Measurements from ENCODE around the gene TSPAN9.

The TSPAN9 gene

DNA sequence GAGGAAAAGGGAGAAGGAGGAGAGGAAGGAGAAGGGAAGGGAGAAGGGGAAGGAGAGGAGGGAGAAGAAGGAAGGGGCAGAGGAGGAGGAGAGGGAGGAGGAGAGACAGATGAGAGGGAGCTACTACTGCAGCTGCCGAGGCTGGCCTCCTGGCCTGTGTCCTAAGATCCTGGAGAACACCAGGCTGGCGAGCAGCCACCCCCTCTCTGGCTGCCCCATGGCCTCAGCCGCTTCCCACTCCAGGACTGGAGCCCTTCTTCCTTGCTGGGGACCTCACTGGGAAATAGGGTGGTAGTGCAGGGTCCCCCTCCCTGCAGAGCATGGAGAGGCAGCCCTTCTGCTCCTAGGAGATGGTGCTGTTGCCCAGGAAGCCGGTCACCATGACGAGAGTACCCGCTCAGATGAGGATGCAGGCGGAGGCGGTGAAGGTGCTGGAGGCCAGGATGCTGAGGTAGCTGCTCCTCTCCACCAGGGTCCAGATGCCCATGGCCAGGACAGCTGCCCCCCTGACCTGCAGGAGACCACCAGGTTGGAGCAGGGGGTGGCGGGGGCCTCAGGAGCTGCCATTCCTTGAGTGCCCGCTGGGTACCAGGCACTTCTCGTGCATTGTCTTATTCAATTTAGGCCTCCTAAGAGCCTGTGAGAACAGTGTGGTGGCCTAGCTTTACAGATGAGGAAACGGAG, 246.0 kb downstream of the TSPAN9 start:
- Mint-ChIP-seq H3K27me3 (no peaks in the 10 kb centered on the region), H3K9me3 (no peaks in the 10 kb centered on the region), H3K4me3 (no peak overlapping the region), H3K36me3 (ENCODE audit: low read depth) (no peaks in the 10 kb centered on the region), H3K27ac (no peak overlapping the region), H3K4me1 (ENCODE audit: low read depth) (no peaks in the 10 kb centered on the region)

DNA sequence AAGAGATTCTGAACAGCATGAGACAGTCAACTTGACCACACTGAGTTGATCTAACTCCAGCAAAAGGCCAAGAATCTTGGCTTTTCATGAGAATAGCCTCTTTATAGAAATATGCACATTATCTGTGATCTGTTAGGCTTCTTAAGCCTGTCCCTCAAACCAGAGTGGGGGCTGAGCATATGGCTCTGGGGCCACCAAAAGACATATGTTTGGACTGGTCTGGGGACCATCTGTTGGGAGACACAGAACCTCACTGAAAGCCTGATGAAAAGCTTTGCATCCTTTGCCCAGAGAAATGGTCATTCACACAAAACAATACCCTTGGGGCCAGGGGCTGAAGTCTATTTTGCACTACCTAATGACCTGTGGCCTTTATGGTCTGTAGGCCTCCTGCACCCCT, 248.6 kb downstream of the TSPAN9 start:
- Mint-ChIP-seq H3K27ac (no peak overlapping the region), H3K36me3 (ENCODE audit: low read depth) (no peaks in the 10 kb centered on the region), H3K27me3 (no peaks in the 10 kb centered on the region), H3K4me3 (no peak overlapping the region), H3K4me1 (ENCODE audit: low read depth) (no peaks in the 10 kb centered on the region), H3K9me3 (no peaks in the 10 kb centered on the region)

DNA sequence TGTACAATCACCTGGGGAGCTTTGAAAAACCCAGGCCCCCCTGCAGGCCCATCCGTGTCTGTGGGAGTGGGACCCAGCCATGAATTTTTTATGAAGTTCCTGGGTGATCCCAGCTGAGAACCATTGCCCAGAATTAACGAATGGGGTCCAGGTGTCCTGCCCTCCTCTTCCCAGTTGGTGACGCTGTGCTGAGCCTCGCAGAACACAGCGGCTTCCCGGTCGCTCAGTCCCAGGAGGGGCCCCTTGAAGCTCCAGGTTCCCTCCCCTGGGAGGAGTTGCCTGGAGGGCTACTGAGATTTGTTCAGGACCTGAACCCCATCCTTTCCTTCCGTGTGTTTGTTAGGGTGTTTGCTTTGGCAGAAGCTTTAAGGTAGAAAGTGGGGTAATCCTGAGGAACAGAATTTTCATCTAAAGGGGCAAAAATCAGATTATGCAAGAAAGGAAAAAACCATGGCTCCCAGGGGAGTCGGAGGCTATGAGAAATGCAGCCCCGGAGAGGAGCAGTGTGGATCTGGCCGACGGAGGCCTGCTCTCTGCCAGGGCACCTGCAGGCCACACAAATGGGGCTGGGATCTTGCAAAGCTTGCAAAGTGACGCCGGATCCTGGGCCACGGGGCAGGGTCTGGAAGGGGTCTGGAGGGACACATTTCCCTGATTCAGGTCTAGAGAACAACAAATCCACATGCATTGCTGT, 249.1 kb downstream of the TSPAN9 start:
- Mint-ChIP-seq H3K4me1 (ENCODE audit: low read depth) (no peaks in the 10 kb centered on the region), H3K27me3 (no peaks in the 10 kb centered on the region), H3K4me3 (no peak overlapping the region), H3K9me3 (no peaks in the 10 kb centered on the region), H3K36me3 (ENCODE audit: low read depth) (no peaks in the 10 kb centered on the region), H3K27ac (no peak overlapping the region)

DNA sequence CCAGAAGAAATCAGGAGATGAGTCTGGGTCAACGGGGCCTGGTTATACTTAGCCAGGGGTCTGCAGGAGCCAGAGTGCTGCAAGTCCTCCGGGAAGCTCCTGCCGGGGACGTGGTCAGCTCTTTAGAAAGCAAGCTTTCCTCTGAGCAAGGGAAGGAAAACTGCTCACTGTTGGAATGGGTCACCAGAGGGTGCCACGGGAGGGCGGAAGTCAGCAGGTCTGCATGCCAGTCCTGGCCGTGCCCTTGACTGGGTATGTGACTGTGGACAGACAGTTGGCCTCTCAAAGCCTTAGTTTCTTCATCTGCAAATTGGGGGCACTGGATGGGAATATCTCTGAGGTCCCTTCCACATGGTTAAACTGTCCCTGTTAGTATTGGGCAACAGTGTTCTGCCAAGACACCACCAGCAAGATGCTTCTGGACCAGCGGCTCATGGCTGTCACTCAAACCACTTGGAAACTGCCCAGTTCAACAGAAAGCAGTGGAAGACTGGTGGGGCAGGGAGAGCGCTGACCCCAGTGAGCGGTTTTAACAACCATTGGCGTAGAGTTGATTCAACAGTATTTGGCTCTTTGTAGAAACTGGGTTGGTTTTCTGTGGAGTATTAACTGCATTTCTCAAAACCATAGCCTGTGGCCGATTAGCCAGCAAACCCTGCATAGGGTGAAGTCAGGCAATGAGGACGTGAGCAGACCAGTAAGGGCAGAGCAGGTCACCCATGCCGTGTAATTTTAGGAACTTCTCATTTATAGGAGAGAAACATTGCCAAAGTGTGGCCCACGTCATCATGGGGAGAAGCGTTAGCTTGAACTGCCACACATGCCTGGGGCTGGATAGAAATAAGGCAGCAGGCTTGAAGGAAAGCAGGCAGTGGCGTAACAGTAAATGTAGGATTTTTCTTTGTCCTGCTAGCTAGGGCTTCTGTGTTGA, 249.9 kb downstream of the TSPAN9 start:
- Mint-ChIP-seq H3K27ac (no peak overlapping the region), H3K27me3 (no peaks in the 10 kb centered on the region), H3K4me3 (no peak overlapping the region)

DNA sequence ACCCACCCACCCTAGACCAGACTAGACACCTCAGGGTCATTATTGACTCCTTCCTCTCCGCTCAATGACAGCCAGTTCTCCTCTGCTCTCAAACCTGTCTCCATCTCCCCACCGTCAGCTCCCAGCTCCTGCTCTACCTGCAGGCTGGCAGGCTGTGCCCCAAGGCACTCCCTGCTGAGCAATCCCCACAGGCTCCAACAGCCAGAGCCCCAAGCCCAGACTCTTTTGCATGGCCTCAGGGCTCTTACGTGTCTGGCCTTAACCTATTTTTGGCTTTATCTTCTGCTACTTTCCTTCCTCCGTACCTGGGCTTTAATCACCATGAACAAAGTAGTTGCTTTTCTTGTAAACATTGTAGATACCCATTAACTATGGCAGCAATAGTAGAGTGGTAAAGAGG, 250.9 kb downstream of the TSPAN9 start:
- Mint-ChIP-seq H3K9me3 (no peaks in the 10 kb centered on the region), H3K27me3 (no peaks in the 10 kb centered on the region), H3K4me3 (no peak overlapping the region), H3K4me1 (ENCODE audit: low read depth) (no peaks in the 10 kb centered on the region), H3K27ac (no peak overlapping the region), H3K36me3 (ENCODE audit: low read depth) (no peaks in the 10 kb centered on the region)

More for the DNA sequence above, 249.9 kb downstream of the TSPAN9 start:
- Mint-ChIP-seq H3K9me3 (no peaks in the 10 kb centered on the region), H3K36me3 (ENCODE audit: low read depth) (no peaks in the 10 kb centered on the region), H3K4me1 (ENCODE audit: low read depth) (no peaks in the 10 kb centered on the region)

DNA sequence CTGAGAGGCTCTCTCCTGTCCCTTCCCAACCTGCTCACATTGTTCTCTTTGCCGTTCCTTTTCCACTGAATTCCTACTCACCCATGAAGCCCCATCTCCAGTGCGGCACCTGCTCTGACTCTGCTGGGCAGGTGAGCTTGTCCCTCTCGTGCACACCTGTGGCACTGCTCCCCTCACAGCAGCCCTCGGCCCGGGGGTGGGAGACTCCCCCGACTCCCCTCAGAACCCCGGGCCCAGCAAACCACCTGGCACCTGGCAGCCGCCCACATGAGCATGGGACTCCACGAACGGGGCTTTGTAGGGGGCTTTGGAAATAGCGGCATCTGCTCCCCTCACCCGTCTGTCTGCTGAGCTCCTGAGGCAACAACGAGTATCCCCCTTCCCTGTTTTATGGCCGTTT, 251.4 kb downstream of the TSPAN9 start:
- H3K4me3 Mint-ChIP-seq = no peak overlapping the region
- no peaks in the 10 kb centered on the region for H3K4me1 Mint-ChIP-seq (ENCODE audit: low read depth)
- no peaks in the 10 kb centered on the region for H3K27me3 Mint-ChIP-seq
- H3K27ac Mint-ChIP-seq = no peak overlapping the region
- no peaks in the 10 kb centered on the region for H3K36me3 Mint-ChIP-seq (ENCODE audit: low read depth)
- no peaks in the 10 kb centered on the region for H3K9me3 Mint-ChIP-seq

DNA sequence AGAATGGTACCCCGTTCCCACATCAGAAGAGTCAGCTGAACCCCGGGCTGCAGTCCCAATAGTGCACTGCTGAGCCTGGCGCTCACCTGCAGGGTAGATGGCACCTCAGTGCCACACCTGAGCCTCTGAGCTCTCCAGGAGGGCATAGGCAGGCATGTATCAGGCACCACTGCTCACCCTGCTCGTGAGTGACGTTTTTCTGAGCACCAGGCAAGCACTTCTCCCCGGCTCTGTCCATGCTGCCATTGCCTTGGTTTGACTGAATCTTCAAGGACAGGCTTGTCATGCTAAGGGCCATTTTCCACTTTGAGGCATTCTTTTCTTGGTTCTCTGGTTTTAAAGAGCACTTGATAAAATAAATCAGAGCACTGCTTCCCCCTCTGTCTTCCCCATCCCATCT, 252.2 kb downstream of the TSPAN9 start:
- Mint-ChIP-seq H3K4me1 (ENCODE audit: low read depth) (no peaks in the 10 kb centered on the region), H3K4me3 (no peak overlapping the region), H3K36me3 (ENCODE audit: low read depth) (no peaks in the 10 kb centered on the region), H3K27ac (no peak overlapping the region), H3K27me3 (no peaks in the 10 kb centered on the region), H3K9me3 (no peaks in the 10 kb centered on the region)

DNA sequence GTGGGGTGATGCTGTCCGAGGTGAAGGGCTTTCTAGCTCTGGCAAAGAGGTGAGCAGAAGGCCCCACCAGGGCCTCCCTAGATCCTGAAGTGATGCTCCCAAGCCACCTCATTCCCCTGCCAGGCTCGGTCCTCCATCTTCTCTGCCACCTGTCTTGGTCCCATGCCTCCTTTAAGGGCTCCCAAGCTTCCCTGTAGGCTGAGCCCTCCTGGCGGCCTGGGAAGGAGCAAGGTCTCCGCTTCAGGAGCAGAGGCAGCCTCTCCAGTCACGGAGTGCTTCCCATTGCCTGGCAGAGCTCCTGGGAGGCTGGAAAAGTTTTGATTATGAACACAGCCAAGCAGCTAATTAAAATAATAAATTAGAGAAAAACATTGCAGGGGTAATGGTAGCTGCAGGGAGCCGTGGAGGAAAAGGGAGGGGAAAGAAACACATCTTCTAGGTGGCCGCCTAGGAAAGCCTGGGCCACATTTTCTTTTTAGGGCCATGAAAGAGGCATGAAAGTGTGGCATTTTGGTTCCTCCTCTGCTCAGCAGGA, 253.9 kb downstream of the TSPAN9 start:
- no peaks in the 10 kb centered on the region for H3K9me3 Mint-ChIP-seq
- no peak overlapping the region for H3K27ac Mint-ChIP-seq
- H3K36me3 Mint-ChIP-seq (ENCODE audit: low read depth) = no peaks in the 10 kb centered on the region
- no peak overlapping the region for H3K4me3 Mint-ChIP-seq
- no peaks in the 10 kb centered on the region for H3K4me1 Mint-ChIP-seq (ENCODE audit: low read depth)
- H3K27me3 Mint-ChIP-seq = no peaks in the 10 kb centered on the region

DNA sequence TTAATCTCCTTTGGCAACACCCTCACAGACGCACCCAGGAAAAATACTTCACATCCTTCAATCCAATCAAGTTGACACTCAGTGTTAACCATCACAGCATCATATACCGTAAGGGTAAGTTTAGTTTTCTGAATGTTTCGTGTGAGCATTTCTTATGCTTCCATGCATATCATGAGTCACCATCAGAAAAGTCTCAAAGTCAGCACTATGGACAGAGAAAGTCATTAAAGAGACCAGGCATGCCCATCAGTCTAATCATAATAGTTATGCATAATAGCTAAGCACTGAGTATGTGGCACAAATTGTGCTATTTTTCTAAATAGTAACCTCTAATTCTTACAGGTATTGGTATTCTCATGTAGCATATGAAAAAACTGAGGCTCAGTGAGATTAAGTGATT, 255.0 kb downstream of the TSPAN9 start:
- Mint-ChIP-seq H3K4me1 (ENCODE audit: low read depth) (no peaks in the 10 kb centered on the region), H3K9me3 (no peaks in the 10 kb centered on the region), H3K27me3 (no peaks in the 10 kb centered on the region), H3K4me3 (no peak overlapping the region), H3K27ac (no peak overlapping the region), H3K36me3 (ENCODE audit: low read depth) (no peaks in the 10 kb centered on the region)

DNA sequence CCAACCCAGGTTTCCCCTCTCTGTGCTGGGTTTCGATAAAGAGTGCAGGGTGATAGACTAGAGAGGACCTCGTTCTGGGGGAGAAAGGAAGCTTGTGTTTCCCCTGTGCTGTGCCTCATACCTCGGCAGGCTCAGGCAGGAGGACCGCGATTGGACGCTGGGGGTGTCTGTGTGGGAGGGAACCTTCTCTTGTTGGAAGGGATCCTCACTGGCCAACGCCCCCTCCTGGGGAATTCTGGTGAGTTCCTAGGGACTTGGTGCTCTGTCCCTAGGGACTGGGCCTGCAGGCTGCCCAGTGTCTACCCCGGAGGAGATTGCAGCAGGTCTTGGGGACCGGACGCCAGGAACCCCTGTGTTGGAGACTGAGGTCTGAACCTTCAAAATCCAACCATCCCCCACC, 256.4 kb downstream of the TSPAN9 start:
- Mint-ChIP-seq H3K36me3 (ENCODE audit: low read depth) (no peaks in the 10 kb centered on the region), H3K27ac (no peak overlapping the region), H3K4me1 (ENCODE audit: low read depth) (no peaks in the 10 kb centered on the region), H3K9me3 (no peaks in the 10 kb centered on the region), H3K4me3 (no peak overlapping the region), H3K27me3 (no peaks in the 10 kb centered on the region)

DNA sequence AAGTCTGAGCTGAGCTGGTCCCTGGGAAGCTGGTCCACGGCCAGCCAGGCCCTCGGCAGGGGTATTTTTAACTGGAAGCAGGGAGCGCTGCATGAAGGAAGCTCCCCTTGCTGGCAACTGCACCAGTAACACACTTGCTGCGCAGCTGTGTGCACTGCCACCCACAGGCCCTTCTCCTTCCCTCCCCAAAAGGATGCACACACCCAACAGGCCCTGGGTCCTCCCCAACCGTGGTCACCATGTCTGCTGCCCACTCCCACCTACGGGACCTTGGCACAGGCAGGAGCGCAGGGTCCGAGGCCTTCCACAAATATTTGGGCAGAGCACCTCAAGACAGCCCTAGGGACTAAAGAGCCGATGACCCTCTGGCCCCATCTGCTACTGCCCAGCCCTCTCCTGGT, 256.8 kb downstream of the TSPAN9 start:
- no peaks in the 10 kb centered on the region for H3K36me3 Mint-ChIP-seq (ENCODE audit: low read depth)
- no peaks in the 10 kb centered on the region for H3K9me3 Mint-ChIP-seq
- no peak overlapping the region for H3K4me3 Mint-ChIP-seq
- no peak overlapping the region for H3K27ac Mint-ChIP-seq
- no peaks in the 10 kb centered on the region for H3K27me3 Mint-ChIP-seq
- H3K4me1 Mint-ChIP-seq (ENCODE audit: low read depth) = no peaks in the 10 kb centered on the region

DNA sequence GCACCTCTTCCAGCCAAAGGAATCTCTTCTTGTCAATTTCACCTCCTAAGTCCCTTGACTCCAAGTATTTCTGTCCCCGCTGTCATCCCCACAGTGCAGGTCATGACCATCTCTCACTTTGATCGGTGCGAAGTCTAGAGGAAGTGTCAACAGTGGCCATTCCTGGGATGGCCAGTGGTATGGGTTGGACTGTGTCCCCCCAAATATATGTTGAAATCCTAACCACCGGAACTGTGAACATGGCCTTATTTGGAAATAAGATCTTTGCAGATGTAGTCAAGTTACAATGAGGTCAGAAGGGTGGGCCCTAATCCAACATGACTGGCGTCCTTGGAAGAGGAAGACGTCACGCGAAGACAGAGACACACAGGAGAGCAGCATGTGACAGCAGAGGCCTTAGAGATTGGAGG, 257.9 kb downstream of the TSPAN9 start:
- H3K36me3 Mint-ChIP-seq (ENCODE audit: low read depth) = no peaks in the 10 kb centered on the region
- H3K4me3 Mint-ChIP-seq = no peak overlapping the region
- H3K27me3 Mint-ChIP-seq = no peaks in the 10 kb centered on the region
- no peaks in the 10 kb centered on the region for H3K9me3 Mint-ChIP-seq
- no peak overlapping the region for H3K27ac Mint-ChIP-seq
- H3K4me1 Mint-ChIP-seq (ENCODE audit: low read depth) = no peaks in the 10 kb centered on the region

Measured in stimulated activated naive CD8-positive, alpha-beta T cell treated with anti-CD3 and anti-CD28 coated beads, Interleukin-15, Interleukin-2, amounts not matched to agents 100 ng/mL and 50 ng/mL, for 24 hours (primary cell).